ENCODE results near the gene SEBOX.
A peak's percentile ranks its signal among the peaks of the same experiment; 100 is the strongest.

The SEBOX gene

GRCh38 chr17:28326114-28326513, 38.9 kb downstream of the SEBOX start:
- H2AFZ ChIP-seq (ENCODE audit: insufficient read depth, low read length, poor library complexity), result no peak overlapping the region
- peaks cover 17% of the 10 kb centered on the region for H3K79me2 ChIP-seq (ENCODE audit: control insufficient read depth, insufficient read depth, low read length, poor library complexity)
- no peak overlapping the region for H2AK5ac ChIP-seq (ENCODE audit: low read length)
- no peak overlapping the region for H4K91ac ChIP-seq (ENCODE audit: low read depth, low read length)
- no peak overlapping the region for H3K23ac ChIP-seq (ENCODE audit: low read length)
- WGBS (ENCODE audit: extremely low coverage, insufficient coverage, insufficient read length), result no CpG with 5 or more reads among the region's 7 CpGs
- H2BK12ac ChIP-seq (ENCODE audit: low read length), result no peak overlapping the region
- no peak overlapping the region for H3K4me3 ChIP-seq (ENCODE audit: low read depth, low read length)
- H3K27me3 ChIP-seq (ENCODE audit: insufficient read depth, low read length), result no peaks in the 10 kb centered on the region
- no peak overlapping the region for H4K12ac ChIP-seq (ENCODE audit: low read depth, low read length)
- H2BK5ac ChIP-seq (ENCODE audit: low read depth, low read length, poor library complexity), result no peak overlapping the region
- no peaks in the 10 kb centered on the region for H3K79me1 ChIP-seq (ENCODE audit: low read length)
- no peak overlapping the region for H3K27ac ChIP-seq (ENCODE audit: low read depth, low read length)
- no peak overlapping the region for H3K14ac ChIP-seq (ENCODE audit: low read length)
- H4K8ac ChIP-seq (ENCODE audit: low read depth, low read length), result no peak overlapping the region
- no peak overlapping the region for H2BK120ac ChIP-seq (ENCODE audit: insufficient read depth, low read length, poor library complexity)
- no peak overlapping the region for H3K4ac ChIP-seq (ENCODE audit: low read depth, low read length)
- DNase-seq, result peak; percentile 73 to 94
- H3K36me3 ChIP-seq (ENCODE audit: control insufficient read depth in 1 of 2, insufficient read depth in 2 of 2, low read length in 2 of 2), result peaks cover 21 to 34% of the 10 kb centered on the region in 2 experiments
- no peak overlapping the region for H3K9ac ChIP-seq (ENCODE audit: low read length)
- H3K4me2 ChIP-seq (ENCODE audit: low read length), result no peak overlapping the region
- peaks cover 14 to 25% of the 10 kb centered on the region in 2 experiments for H3K4me1 ChIP-seq (ENCODE audit: control insufficient read depth in 1 of 2, insufficient read depth in 2 of 2, low read length in 2 of 2)
- no peaks in the 10 kb centered on the region for H3K9me3 ChIP-seq (ENCODE audit: insufficient read depth, low read depth, low read length)
- no peak overlapping the region for H3K18ac ChIP-seq (ENCODE audit: low read length)

DNA sequence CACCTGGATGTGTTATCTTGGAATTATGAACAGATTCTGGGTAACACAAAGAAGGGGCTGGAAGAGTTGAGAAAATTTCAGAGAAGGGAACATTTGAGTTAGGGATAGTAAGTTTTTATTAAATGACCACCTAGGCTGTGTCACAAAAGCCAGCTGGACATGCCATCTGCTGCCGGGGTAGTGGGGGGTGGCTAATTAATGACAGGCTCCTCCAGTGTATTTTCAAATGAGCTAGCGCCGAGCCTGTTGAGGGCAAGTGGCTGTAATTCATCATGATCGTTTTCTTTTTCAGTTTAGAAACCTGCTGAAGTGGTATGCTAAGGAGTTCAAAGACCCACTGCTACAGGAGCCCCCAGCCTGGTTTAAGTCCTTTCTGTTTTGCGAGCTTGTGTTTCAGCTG, 39.8 kb downstream of the SEBOX start:
- Histone ChIP-seq H3K27ac (ENCODE audit: low read depth, low read length) (no peak overlapping the region), H3K4me3 (ENCODE audit: low read depth, low read length) (no peak overlapping the region), H3K4ac (ENCODE audit: low read depth, low read length) (peak overlapping the region; percentile 54), H3K23ac (ENCODE audit: low read length) (no peak overlapping the region), H3K4me1 (ENCODE audit: control insufficient read depth in 1 of 2, insufficient read depth in 2 of 2, low read length in 2 of 2) (peaks cover 22 to 33% of the 10 kb centered on the region in 2 experiments), H3K36me3 (ENCODE audit: control insufficient read depth in 1 of 2, insufficient read depth in 2 of 2, low read length in 2 of 2) (peaks cover 19 to 30% of the 10 kb centered on the region in 2 experiments), H4K8ac (ENCODE audit: low read depth, low read length) (no peak overlapping the region), H2BK12ac (ENCODE audit: low read length) (no peak overlapping the region), H3K79me2 (ENCODE audit: control insufficient read depth, insufficient read depth, low read length, poor library complexity) (peaks cover 23% of the 10 kb centered on the region), H2BK5ac (ENCODE audit: low read depth, low read length, poor library complexity) (no peak overlapping the region), H3K14ac (ENCODE audit: low read length) (no peak overlapping the region), H3K9me3 (ENCODE audit: insufficient read depth, low read depth, low read length) (no peaks in the 10 kb centered on the region), H3K4me2 (ENCODE audit: low read length) (no peak overlapping the region), H3K9ac (ENCODE audit: low read length) (no peak overlapping the region), H4K12ac (ENCODE audit: low read depth, low read length) (no peak overlapping the region), H2BK120ac (ENCODE audit: insufficient read depth, low read length, poor library complexity) (no peak overlapping the region), H2AFZ (ENCODE audit: insufficient read depth, low read length, poor library complexity) (no peak overlapping the region), H2AK5ac (ENCODE audit: low read length) (no peak overlapping the region), H3K79me1 (ENCODE audit: low read length) (no peaks in the 10 kb centered on the region), H4K91ac (ENCODE audit: low read depth, low read length) (no peak overlapping the region), H3K27me3 (ENCODE audit: insufficient read depth, low read length) (no peaks in the 10 kb centered on the region), H3K18ac (ENCODE audit: low read length) (no peak overlapping the region)
- WGBS (ENCODE audit: extremely low coverage, insufficient coverage, insufficient read length), result no CpG with 5 or more reads among the region's 5 CpGs
- no peak for DNase-seq

DNA sequence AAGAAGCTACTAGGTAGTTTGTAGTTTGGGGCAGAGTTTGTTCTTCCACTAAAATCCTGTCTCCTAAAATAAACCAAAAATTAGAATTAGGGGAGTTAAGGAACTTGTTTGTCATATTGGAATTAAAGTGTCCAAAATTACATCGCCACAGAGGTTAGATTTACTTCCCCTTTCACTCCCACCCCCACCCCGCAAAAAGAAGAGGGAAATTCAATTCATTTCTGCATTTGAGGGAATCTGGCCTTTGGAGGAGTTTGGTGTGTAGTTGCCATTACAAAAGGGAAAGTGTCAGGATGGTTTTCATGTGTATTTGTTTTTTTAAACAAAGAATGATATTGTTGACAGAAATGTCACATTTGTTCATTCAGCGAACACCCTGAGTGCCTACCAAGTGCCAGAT, 40.2 kb downstream of the SEBOX start:
- H3K79me2 ChIP-seq (ENCODE audit: control insufficient read depth, insufficient read depth, low read length, poor library complexity), result peaks cover 26% of the 10 kb centered on the region
- H2BK5ac ChIP-seq (ENCODE audit: low read depth, low read length, poor library complexity), result no peak overlapping the region
- H2AFZ ChIP-seq (ENCODE audit: insufficient read depth, low read length, poor library complexity), result no peak overlapping the region
- DNase-seq, result no peak
- no peak overlapping the region for H3K4me3 ChIP-seq (ENCODE audit: low read depth, low read length)
- no peaks in the 10 kb centered on the region for H3K79me1 ChIP-seq (ENCODE audit: low read length)
- H3K23ac ChIP-seq (ENCODE audit: low read length), result no peak overlapping the region
- peaks cover 19 to 30% of the 10 kb centered on the region in 2 experiments for H3K36me3 ChIP-seq (ENCODE audit: control insufficient read depth in 1 of 2, insufficient read depth in 2 of 2, low read length in 2 of 2)
- H3K27ac ChIP-seq (ENCODE audit: low read depth, low read length), result no peak overlapping the region
- H3K27me3 ChIP-seq (ENCODE audit: insufficient read depth, low read length), result no peaks in the 10 kb centered on the region
- H3K4me2 ChIP-seq (ENCODE audit: low read length), result no peak overlapping the region
- peak overlapping the region; percentile 57 for H3K4ac ChIP-seq (ENCODE audit: low read depth, low read length)
- no peak overlapping the region for H3K14ac ChIP-seq (ENCODE audit: low read length)
- H3K18ac ChIP-seq (ENCODE audit: low read length), result no peak overlapping the region
- H3K4me1 ChIP-seq (ENCODE audit: control insufficient read depth in 1 of 2, insufficient read depth in 2 of 2, low read length in 2 of 2), result peaks cover 24 to 34% of the 10 kb centered on the region in 2 experiments
- no peaks in the 10 kb centered on the region for H3K9me3 ChIP-seq (ENCODE audit: insufficient read depth, low read depth, low read length)
- no peak overlapping the region for H2BK12ac ChIP-seq (ENCODE audit: low read length)
- H4K12ac ChIP-seq (ENCODE audit: low read depth, low read length), result no peak overlapping the region
- H3K9ac ChIP-seq (ENCODE audit: low read length), result no peak overlapping the region
- no CpG with 5 or more reads among the region's 3 CpGs for WGBS (ENCODE audit: extremely low coverage, insufficient coverage, insufficient read length)
- no peak overlapping the region for H2AK5ac ChIP-seq (ENCODE audit: low read length)
- H4K91ac ChIP-seq (ENCODE audit: low read depth, low read length), result no peak overlapping the region
- no peak overlapping the region for H2BK120ac ChIP-seq (ENCODE audit: insufficient read depth, low read length, poor library complexity)
- no peak overlapping the region for H4K8ac ChIP-seq (ENCODE audit: low read depth, low read length)

GRCh38 chr17:28324267-28324745, 40.7 kb downstream of the SEBOX start:
- no peak overlapping the region for H3K14ac ChIP-seq (ENCODE audit: low read length)
- H3K23ac ChIP-seq (ENCODE audit: low read length), result no peak overlapping the region
- H3K18ac ChIP-seq (ENCODE audit: low read length), result no peak overlapping the region
- H3K4me2 ChIP-seq (ENCODE audit: low read length), result no peak overlapping the region
- H3K4me3 ChIP-seq (ENCODE audit: low read depth, low read length), result no peak overlapping the region
- no peaks in the 10 kb centered on the region for H3K27me3 ChIP-seq (ENCODE audit: insufficient read depth, low read length)
- peaks cover 4% of the 10 kb centered on the region for H3K79me1 ChIP-seq (ENCODE audit: low read length)
- no peak overlapping the region for H2BK5ac ChIP-seq (ENCODE audit: low read depth, low read length, poor library complexity)
- H3K27ac ChIP-seq (ENCODE audit: low read depth, low read length), result no peak overlapping the region
- H4K12ac ChIP-seq (ENCODE audit: low read depth, low read length), result no peak overlapping the region
- no peak overlapping the region for H2AK5ac ChIP-seq (ENCODE audit: low read length)
- H3K9ac ChIP-seq (ENCODE audit: low read length), result no peak overlapping the region
- H3K36me3 ChIP-seq (ENCODE audit: control insufficient read depth in 1 of 2, insufficient read depth in 2 of 2, low read length in 2 of 2), result peaks cover 17 to 27% of the 10 kb centered on the region in 2 experiments
- H3K4ac ChIP-seq (ENCODE audit: low read depth, low read length), result peak overlapping the region; percentile 57
- no peak overlapping the region for H2BK12ac ChIP-seq (ENCODE audit: low read length)
- no peaks in the 10 kb centered on the region for H3K9me3 ChIP-seq (ENCODE audit: insufficient read depth, low read depth, low read length)
- no peak overlapping the region for H2AFZ ChIP-seq (ENCODE audit: insufficient read depth, low read length, poor library complexity)
- no CpG with 5 or more reads among the region's 5 CpGs for WGBS (ENCODE audit: extremely low coverage, insufficient coverage, insufficient read length)
- peaks cover 30% of the 10 kb centered on the region for H3K79me2 ChIP-seq (ENCODE audit: control insufficient read depth, insufficient read depth, low read length, poor library complexity)
- DNase-seq, result no peak
- H4K8ac ChIP-seq (ENCODE audit: low read depth, low read length), result no peak overlapping the region
- H3K4me1 ChIP-seq (ENCODE audit: control insufficient read depth in 1 of 2, insufficient read depth in 2 of 2, low read length in 2 of 2), result peaks cover 24 to 34% of the 10 kb centered on the region in 2 experiments
- H4K91ac ChIP-seq (ENCODE audit: low read depth, low read length), result no peak overlapping the region
- no peak overlapping the region for H2BK120ac ChIP-seq (ENCODE audit: insufficient read depth, low read length, poor library complexity)

Measured in trophoblast cell (in vitro differentiated cells and primary cell).